GM23338 (cell line): ENCODE measurements around the gene RCVRN. TPM values are rescaled to one million over a fixed set of nuclear protein-coding genes. Genes with fewer than 3 reads are reported as not detected.

Experiments used
- ATAC-seq: fragments of 200-7000 bp; cut with Tn5 transposase; 3 replicates; pipeline ENCODE4 v1.9.1; 2020
- DNase-seq: peaks from one replicate; pipeline ENCODE4 v3.0.0-alpha.2; 2015; ENCODE audit warnings: low spot score
- H2AFZ ChIP-seq: fragments of 200-600 bp; sonication (generic); 2 replicates; pipeline ENCODE4 v1.8.0; 2016; ENCODE audit warnings: antibody characterized with exemption, mild to moderate bottlenecking, moderate library complexity
- H3F3A ChIP-seq: fragments of 200-600 bp; sonication (generic); replicated peaks from 2 replicates; pipeline ENCODE4 v1.8.0; 2017; ENCODE audit warnings: antibody characterized with exemption, mixed run types, low read depth
- H3K27ac ChIP-seq: fragments of 200-600 bp; sonication (generic); 2 replicates; pipeline ENCODE4 v1.6.1; 2016; ENCODE audit warnings: low read depth
- H3K27me3 ChIP-seq: fragments of 200-600 bp; sonication (generic); 2 replicates; pipeline ENCODE4 v1.8.0; 2016; ENCODE audit warnings: mild to moderate bottlenecking, mixed run types, moderate library complexity; ENCODE audit not compliant: insufficient read depth
- H3K36me3 ChIP-seq: fragments of 200-600 bp; sonication (generic); 2 replicates; pipeline ENCODE4 v1.8.0; 2016; ENCODE audit warnings: mild to moderate bottlenecking; ENCODE audit not compliant: insufficient read depth
- H3K4me1 ChIP-seq: fragments of 200-600 bp; sonication (generic); 2 replicates; pipeline ENCODE4 v1.8.0; 2016; ENCODE audit warnings: mild to moderate bottlenecking, moderate library complexity; ENCODE audit not compliant: insufficient read depth
- H3K4me2 ChIP-seq: fragments of 200-600 bp; sonication (generic); 2 replicates; pipeline ENCODE4 v1.7.1; 2017; ENCODE audit warnings: mixed run types
- H3K4me3 ChIP-seq: fragments of 200-600 bp; sonication (generic); 2 replicates; pipeline ENCODE4 v1.6.1; 2016; ENCODE audit warnings: mixed run types
- H3K79me2 ChIP-seq: fragments of 200-600 bp; sonication (generic); replicated peaks from 2 replicates; pipeline ENCODE4 v1.8.0; 2017; ENCODE audit warnings: mild to moderate bottlenecking; ENCODE audit not compliant: insufficient read depth
- H3K9me2 ChIP-seq: fragments of 200-600 bp; sonication (generic); 2 replicates; pipeline ENCODE4 v1.8.0; 2017; ENCODE audit not compliant: insufficient read depth
- H4K20me1 ChIP-seq: fragments of 200-600 bp; sonication (generic); replicated peaks from 2 replicates; pipeline ENCODE4 v1.8.0; 2017; ENCODE audit warnings: mild to moderate bottlenecking; ENCODE audit not compliant: insufficient read depth
- H3K27ac Mint-ChIP-seq: 2 replicates; pipeline ENCODE4 v1.8.0; 2020; ENCODE audit warnings: inconsistent platforms, mild to moderate bottlenecking, moderate library complexity, mixed read lengths
- H3K27me3 Mint-ChIP-seq: 3 replicates; pipeline ENCODE4 v1.8.0; 2022; ENCODE audit warnings: low read depth, mild to moderate bottlenecking, moderate library complexity, mixed read lengths, inconsistent platforms; ENCODE audit not compliant: insufficient read depth, poor library complexity
- H3K36me3 Mint-ChIP-seq: 3 replicates; pipeline ENCODE4 v1.8.0; 2021; ENCODE audit warnings: low read depth, mild to moderate bottlenecking, inconsistent platforms, moderate library complexity, mixed read lengths
- H3K4me1 Mint-ChIP-seq: 3 replicates; pipeline ENCODE4 v1.8.0; 2020; ENCODE audit warnings: mild to moderate bottlenecking, inconsistent platforms, mixed read lengths
- H3K4me3 Mint-ChIP-seq: 3 replicates; pipeline ENCODE4 v1.8.0; 2021; ENCODE audit warnings: moderate library complexity, mild to moderate bottlenecking, inconsistent platforms, mixed read lengths
- H3K9me3 Mint-ChIP-seq: 3 replicates; pipeline ENCODE4 v1.8.0; 2020; ENCODE audit warnings: moderate library complexity, mild to moderate bottlenecking, inconsistent platforms, mixed read lengths
- CREB1 ChIP-seq: fragments of 250-450 bp; sonication (Bioruptor Pico); IDR thresholded peaks from 2 replicates; pipeline ENCODE4 v1.5.0; 2020; ENCODE audit warnings: low read depth, mild to moderate bottlenecking, moderate library complexity
- EZH2phosphoT487 ChIP-seq: fragments of 200-600 bp; sonication (generic); IDR thresholded peaks from one replicate; pipeline ENCODE4 v1.8.1; 2018; ENCODE audit warnings: antibody characterized with exemption; ENCODE audit not compliant: unreplicated experiment
- JUNB ChIP-seq: IDR thresholded peaks from one replicate; pipeline ENCODE4 v1.6.1; 2016; ENCODE audit warnings: antibody characterized with exemption; ENCODE audit not compliant: unreplicated experiment
- NANOG ChIP-seq: IDR thresholded peaks from 2 replicates; pipeline ENCODE4 v1.6.1; 2016; ENCODE audit warnings: antibody characterized with exemption, borderline replicate concordance
- POLR2AphosphoS5 ChIP-seq: IDR thresholded peaks from 2 replicates; pipeline ENCODE4 v1.6.1; 2016; ENCODE audit warnings: antibody characterized with exemption, low read depth
- STAT1 ChIP-seq: IDR thresholded peaks from one replicate; pipeline ENCODE4 v1.6.1; 2016; ENCODE audit warnings: antibody characterized with exemption; ENCODE audit not compliant: unreplicated experiment
- ZNF114 ChIP-seq: fragments of 250-450 bp; sonication (Bioruptor Pico); IDR thresholded peaks from 2 replicates; pipeline ENCODE4 v1.5.0; 2020; ENCODE audit warnings: mild to moderate bottlenecking, moderate library complexity
- ZNF331 ChIP-seq: fragments of 250-450 bp; sonication (Bioruptor Pico); IDR thresholded peaks from 2 replicates; pipeline ENCODE4 v1.5.0; 2020; ENCODE audit warnings: low read depth, mild to moderate bottlenecking, moderate library complexity
- polyA plus RNA-seq: library from polyadenylated mRNA; unstranded; fragments of >200 nt; fragmentation: Nextera tagmentation; extraction: Ambion mirVana; gene quantifications from 2 replicates; pipeline ENCODE4 v1.2.1, GENCODE V29; 2016
- total RNA-seq: library from RNA; depleted of rRNA; stranded (reverse); fragments of >200 nt; shearing (Covaris generic); gene quantifications from 2 replicates; pipeline ENCODE4 v1.2.3, GENCODE V29; 2014
- TF ChIP-seq, protein P1 (sequence below): IDR thresholded peaks from 2 replicates; pipeline ENCODE4 v1.6.1; 2016; ENCODE audit warnings: antibody characterized with exemption
- TF ChIP-seq, protein P2 (sequence below), 2 experiments: fragments of 200-600 bp in 1 of 2; sonication (generic) in 1 of 2; conservative IDR thresholded peaks; 2 replicates each; pipeline versions ENCODE4 v1.5.1 to v1.6.1; 2016 to 2017; ENCODE audit warnings: antibody characterized with exemption in 2 of 2, low read depth in 2 of 2, mild to moderate bottlenecking in 2 of 2, moderate library complexity in 1 of 2
- TF ChIP-seq, protein P3 (sequence below): IDR thresholded peaks from one replicate; pipeline ENCODE4 v1.6.1; 2018; ENCODE audit warnings: antibody characterized with exemption; ENCODE audit not compliant: unreplicated experiment
- TF ChIP-seq, protein P4 (sequence below): fragments of 250-450 bp; sonication (Bioruptor Pico); IDR thresholded peaks from 2 replicates; pipeline ENCODE4 v1.5.0; 2020; ENCODE audit warnings: mild to moderate bottlenecking, moderate library complexity

RCVRN gene
- total and polyA plus RNA-seq, 2 experiments from 2014 or later = not detected

DNA sequence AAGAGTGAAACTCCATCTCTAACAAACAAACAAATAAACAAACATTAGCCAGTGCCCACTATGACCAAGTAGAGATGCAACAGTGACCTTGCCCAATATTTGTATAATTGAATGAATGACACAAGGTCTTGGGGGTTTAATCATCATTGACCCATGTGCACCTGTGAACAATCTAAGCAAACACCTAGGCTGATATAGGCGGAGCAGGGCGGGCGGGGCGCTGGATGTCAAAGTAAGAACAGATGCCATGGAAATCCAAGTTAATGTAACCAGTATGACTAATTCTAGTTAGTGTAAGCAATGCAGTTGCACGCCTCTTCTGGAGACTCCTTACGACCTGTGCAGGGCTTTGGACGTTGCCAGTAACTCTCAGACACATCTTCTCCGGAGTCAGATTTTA lies 17.6 kb downstream of the RCVRN start (continued):
- TF ChIP-seq ZNF331 (CRISPR knock-in tag) = no peak
- TF ChIP-seq POLR2AphosphoS5 = no peak
- TF ChIP-seq CREB1 (CRISPR knock-in tag) = no peak
- TF ChIP-seq, protein P1, sequence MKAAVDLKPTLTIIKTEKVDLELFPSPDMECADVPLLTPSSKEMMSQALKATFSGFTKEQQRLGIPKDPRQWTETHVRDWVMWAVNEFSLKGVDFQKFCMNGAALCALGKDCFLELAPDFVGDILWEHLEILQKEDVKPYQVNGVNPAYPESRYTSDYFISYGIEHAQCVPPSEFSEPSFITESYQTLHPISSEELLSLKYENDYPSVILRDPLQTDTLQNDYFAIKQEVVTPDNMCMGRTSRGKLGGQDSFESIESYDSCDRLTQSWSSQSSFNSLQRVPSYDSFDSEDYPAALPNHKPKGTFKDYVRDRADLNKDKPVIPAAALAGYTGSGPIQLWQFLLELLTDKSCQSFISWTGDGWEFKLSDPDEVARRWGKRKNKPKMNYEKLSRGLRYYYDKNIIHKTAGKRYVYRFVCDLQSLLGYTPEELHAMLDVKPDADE = no peak
- no peak for TF ChIP-seq EZH2phosphoT487
- TF ChIP-seq NANOG = no peak
- no peak for TF ChIP-seq ZNF114 (CRISPR knock-in tag)

DNA sequence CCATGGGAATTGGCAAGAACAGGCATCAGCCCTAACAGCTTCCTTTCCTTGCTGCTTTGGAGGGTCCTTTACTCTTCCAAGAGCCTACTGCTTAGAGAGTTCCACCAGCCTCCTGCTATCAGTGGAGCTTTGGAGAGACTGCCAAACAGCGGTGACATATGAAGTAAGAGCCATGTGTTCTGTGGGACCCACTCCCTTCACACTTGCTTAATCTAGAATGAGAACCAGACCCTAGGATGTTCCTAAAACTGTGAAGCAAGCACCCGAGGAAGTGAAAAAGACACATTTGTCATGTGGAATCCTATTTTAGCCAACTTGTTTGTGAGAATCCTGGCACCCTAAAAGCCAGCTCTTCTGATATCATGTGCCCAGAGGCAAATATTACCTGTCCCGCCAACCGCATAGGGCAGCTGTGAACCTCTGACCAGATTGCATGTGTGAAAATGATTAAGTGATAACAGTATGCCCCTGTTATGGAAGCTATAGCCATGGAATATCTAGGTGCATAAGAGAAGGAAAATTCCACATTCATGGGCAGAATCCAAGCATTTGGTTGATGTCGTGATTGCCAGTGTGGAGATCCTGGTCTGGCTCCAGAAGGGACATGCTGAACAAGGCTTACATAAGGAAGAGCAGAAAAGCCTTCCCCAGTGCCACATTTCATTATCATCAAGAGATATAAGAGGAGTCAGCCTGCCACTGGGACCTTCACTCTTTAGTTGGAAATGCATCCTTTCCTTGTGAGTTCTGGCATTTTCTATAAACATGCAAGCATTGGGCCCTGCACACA lies 18.7 kb downstream of the RCVRN start:
- H2AFZ ChIP-seq = no peak overlapping the region
- Mint-ChIP-seq H3K27me3 (peaks cover 3% of the 10 kb centered on the region), H3K4me3 (no peak overlapping the region), H3K36me3 (peaks cover 6% of the 10 kb centered on the region; the same call in 2 of the 3 replicates), H3K4me1 (peaks cover 3% of the 10 kb centered on the region; the same call in 2 of the 3 replicates), H3K9me3 (peaks cover 33% of the 10 kb centered on the region), H3K27ac (no peak overlapping the region)
- no peaks in the 10 kb centered on the region for H3F3A ChIP-seq
- H3K4me3 ChIP-seq = no peak overlapping the region
- H3K79me2 ChIP-seq = no peaks in the 10 kb centered on the region
- H4K20me1 ChIP-seq = no peaks in the 10 kb centered on the region
- H3K27me3 ChIP-seq = no peaks in the 10 kb centered on the region
- H3K36me3 ChIP-seq = no peaks in the 10 kb centered on the region; the same call in 1 of the 2 replicates
- no peaks in the 10 kb centered on the region for H3K4me1 ChIP-seq
- DNase-seq = no peak
- H3K4me2 ChIP-seq = no peak overlapping the region
- 0 out of 2 replicates have a peak, but pooled peaks cover 7% of the 10 kb centered on the region for H3K9me2 ChIP-seq
- no peak overlapping the region for H3K27ac ChIP-seq
- ATAC-seq = no peak
- TF ChIP-seq, protein P2, sequence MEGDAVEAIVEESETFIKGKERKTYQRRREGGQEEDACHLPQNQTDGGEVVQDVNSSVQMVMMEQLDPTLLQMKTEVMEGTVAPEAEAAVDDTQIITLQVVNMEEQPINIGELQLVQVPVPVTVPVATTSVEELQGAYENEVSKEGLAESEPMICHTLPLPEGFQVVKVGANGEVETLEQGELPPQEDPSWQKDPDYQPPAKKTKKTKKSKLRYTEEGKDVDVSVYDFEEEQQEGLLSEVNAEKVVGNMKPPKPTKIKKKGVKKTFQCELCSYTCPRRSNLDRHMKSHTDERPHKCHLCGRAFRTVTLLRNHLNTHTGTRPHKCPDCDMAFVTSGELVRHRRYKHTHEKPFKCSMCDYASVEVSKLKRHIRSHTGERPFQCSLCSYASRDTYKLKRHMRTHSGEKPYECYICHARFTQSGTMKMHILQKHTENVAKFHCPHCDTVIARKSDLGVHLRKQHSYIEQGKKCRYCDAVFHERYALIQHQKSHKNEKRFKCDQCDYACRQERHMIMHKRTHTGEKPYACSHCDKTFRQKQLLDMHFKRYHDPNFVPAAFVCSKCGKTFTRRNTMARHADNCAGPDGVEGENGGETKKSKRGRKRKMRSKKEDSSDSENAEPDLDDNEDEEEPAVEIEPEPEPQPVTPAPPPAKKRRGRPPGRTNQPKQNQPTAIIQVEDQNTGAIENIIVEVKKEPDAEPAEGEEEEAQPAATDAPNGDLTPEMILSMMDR (conservative IDR thresholded peaks at IDR 0.05; ENCODE audit: low read depth in 2 of 2) = no peak
- TF ChIP-seq STAT1 = no peak
- no peak for TF ChIP-seq POLR2AphosphoS5
- TF ChIP-seq NANOG = no peak
- TF ChIP-seq, protein P3, sequence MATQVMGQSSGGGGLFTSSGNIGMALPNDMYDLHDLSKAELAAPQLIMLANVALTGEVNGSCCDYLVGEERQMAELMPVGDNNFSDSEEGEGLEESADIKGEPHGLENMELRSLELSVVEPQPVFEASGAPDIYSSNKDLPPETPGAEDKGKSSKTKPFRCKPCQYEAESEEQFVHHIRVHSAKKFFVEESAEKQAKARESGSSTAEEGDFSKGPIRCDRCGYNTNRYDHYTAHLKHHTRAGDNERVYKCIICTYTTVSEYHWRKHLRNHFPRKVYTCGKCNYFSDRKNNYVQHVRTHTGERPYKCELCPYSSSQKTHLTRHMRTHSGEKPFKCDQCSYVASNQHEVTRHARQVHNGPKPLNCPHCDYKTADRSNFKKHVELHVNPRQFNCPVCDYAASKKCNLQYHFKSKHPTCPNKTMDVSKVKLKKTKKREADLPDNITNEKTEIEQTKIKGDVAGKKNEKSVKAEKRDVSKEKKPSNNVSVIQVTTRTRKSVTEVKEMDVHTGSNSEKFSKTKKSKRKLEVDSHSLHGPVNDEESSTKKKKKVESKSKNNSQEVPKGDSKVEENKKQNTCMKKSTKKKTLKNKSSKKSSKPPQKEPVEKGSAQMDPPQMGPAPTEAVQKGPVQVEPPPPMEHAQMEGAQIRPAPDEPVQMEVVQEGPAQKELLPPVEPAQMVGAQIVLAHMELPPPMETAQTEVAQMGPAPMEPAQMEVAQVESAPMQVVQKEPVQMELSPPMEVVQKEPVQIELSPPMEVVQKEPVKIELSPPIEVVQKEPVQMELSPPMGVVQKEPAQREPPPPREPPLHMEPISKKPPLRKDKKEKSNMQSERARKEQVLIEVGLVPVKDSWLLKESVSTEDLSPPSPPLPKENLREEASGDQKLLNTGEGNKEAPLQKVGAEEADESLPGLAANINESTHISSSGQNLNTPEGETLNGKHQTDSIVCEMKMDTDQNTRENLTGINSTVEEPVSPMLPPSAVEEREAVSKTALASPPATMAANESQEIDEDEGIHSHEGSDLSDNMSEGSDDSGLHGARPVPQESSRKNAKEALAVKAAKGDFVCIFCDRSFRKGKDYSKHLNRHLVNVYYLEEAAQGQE = no peak
- TF ChIP-seq ZNF331 (CRISPR knock-in tag) = no peak
- no peak for TF ChIP-seq JUNB
- TF ChIP-seq, protein P4, sequence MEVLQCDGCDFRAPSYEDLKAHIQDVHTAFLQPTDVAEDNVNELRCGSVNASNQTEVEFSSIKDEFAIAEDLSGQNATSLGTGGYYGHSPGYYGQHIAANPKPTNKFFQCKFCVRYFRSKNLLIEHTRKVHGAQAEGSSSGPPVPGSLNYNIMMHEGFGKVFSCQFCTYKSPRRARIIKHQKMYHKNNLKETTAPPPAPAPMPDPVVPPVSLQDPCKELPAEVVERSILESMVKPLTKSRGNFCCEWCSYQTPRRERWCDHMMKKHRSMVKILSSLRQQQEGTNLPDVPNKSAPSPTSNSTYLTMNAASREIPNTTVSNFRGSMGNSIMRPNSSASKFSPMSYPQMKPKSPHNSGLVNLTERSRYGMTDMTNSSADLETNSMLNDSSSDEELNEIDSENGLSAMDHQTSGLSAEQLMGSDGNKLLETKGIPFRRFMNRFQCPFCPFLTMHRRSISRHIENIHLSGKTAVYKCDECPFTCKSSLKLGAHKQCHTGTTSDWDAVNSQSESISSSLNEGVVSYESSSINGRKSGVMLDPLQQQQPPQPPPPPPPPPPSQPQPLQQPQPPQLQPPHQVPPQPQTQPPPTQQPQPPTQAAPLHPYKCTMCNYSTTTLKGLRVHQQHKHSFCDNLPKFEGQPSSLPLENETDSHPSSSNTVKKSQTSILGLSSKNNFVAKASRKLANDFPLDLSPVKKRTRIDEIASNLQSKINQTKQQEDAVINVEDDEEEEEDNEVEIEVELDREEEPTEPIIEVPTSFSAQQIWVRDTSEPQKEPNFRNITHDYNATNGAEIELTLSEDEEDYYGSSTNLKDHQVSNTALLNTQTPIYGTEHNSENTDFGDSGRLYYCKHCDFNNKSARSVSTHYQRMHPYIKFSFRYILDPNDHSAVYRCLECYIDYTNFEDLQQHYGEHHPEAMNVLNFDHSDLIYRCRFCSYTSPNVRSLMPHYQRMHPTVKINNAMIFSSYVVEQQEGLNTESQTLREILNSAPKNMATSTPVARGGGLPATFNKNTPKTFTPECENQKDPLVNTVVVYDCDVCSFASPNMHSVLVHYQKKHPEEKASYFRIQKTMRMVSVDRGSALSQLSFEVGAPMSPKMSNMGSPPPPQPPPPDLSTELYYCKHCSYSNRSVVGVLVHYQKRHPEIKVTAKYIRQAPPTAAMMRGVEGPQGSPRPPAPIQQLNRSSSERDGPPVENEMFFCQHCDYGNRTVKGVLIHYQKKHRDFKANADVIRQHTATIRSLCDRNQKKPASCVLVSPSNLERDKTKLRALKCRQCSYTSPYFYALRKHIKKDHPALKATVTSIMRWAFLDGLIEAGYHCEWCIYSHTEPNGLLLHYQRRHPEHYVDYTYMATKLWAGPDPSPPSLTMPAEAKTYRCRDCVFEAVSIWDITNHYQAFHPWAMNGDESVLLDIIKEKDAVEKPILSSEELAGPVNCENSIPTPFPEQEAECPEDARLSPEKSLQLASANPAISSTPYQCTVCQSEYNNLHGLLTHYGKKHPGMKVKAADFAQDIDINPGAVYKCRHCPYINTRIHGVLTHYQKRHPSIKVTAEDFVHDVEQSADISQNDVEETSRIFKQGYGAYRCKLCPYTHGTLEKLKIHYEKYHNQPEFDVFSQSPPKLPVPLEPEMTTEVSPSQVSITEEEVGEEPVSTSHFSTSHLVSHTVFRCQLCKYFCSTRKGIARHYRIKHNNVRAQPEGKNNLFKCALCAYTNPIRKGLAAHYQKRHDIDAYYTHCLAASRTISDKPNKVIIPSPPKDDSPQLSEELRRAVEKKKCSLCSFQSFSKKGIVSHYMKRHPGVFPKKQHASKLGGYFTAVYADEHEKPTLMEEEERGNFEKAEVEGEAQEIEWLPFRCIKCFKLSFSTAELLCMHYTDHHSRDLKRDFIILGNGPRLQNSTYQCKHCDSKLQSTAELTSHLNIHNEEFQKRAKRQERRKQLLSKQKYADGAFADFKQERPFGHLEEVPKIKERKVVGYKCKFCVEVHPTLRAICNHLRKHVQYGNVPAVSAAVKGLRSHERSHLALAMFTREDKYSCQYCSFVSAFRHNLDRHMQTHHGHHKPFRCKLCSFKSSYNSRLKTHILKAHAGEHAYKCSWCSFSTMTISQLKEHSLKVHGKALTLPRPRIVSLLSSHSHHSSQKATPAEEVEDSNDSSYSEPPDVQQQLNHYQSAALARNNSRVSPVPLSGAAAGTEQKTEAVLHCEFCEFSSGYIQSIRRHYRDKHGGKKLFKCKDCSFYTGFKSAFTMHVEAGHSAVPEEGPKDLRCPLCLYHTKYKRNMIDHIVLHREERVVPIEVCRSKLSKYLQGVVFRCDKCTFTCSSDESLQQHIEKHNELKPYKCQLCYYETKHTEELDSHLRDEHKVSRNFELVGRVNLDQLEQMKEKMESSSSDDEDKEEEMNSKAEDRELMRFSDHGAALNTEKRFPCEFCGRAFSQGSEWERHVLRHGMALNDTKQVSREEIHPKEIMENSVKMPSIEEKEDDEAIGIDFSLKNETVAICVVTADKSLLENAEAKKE (CRISPR knock-in tag) = no peak
